RWPE2 (cell line): ENCODE data around the gene SLC25A24.
"Not testable (repeated sequence)": the region's sequence is repeated elsewhere in the genome, so short reads cannot be mapped to it uniquely, and the experiment has no call there.

Experiments used
- ATAC-seq: fragments of 200-7000 bp; cut with Tn5 transposase; 3 replicates; pipeline ENCODE4 v1.9.1; 2021; ENCODE audit warnings: low read depth
- DNase-seq: peaks from one replicate; pipeline ENCODE4 v3.0.0-alpha.2; 2020; ENCODE audit warnings: low spot score
- H3K27ac ChIP-seq: fragments of 450-650 bp; 2 replicates; pipeline ENCODE4 v1.5.1; 2017; ENCODE audit warnings: mild to moderate bottlenecking; ENCODE audit not compliant: poor library complexity, severe bottlenecking
- H3K27me3 ChIP-seq: fragments of 250-450 bp; sonication (Bioruptor Pico); 2 replicates; pipeline ENCODE4 v1.5.1; 2021; ENCODE audit warnings: mild to moderate bottlenecking, moderate library complexity; ENCODE audit not compliant: insufficient read depth, poor library complexity, severe bottlenecking
- H3K36me3 ChIP-seq: fragments of 250-450 bp; sonication (Bioruptor Pico); 2 replicates; pipeline ENCODE4 v1.5.1; 2020; ENCODE audit warnings: low read depth, mild to moderate bottlenecking, moderate library complexity
- H3K4me1 ChIP-seq: fragments of 250-450 bp; sonication (Bioruptor Pico); 2 replicates; pipeline ENCODE4 v1.5.1; 2021; ENCODE audit warnings: mild to moderate bottlenecking, moderate library complexity; ENCODE audit not compliant: insufficient read depth, poor library complexity, severe bottlenecking
- H3K4me3 ChIP-seq: fragments of 250-450 bp; sonication (Bioruptor Pico); 2 replicates; pipeline ENCODE4 v1.5.1; 2021; ENCODE audit warnings: mild to moderate bottlenecking, moderate library complexity; ENCODE audit not compliant: severe bottlenecking
- H3K9me3 ChIP-seq: fragments of 250-450 bp; sonication (Bioruptor Pico); 2 replicates; pipeline ENCODE4 v1.5.1; 2021; ENCODE audit warnings: mild to moderate bottlenecking, moderate library complexity; ENCODE audit not compliant: severe bottlenecking
- TF ChIP-seq, protein P1 (sequence below): fragments of 450-650 bp; IDR thresholded peaks from one replicate; pipeline ENCODE4 v1.5.1; 2017; ENCODE audit warnings: mild to moderate bottlenecking, moderate library complexity; ENCODE audit not compliant: poor library complexity, severe bottlenecking

Gene SLC25A24

DNA sequence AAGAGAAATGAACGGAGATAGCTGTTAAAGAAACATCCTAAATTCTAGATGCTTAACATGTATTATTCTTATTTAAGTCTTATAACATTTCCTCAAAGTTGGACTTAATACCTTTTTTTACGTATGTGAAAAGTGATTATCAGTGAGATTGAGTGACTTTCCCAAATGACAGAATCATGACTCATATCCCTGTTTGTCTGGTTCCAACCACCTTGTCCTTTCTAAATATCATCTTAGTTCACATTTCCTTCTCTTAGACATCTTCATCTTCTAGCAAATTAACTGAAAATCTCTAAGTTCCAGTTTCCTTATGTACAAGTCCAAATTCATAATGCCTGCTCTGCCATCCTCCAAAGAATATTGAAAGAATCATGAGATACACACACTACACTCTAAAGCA, 16.9 kb upstream of the SLC25A24 start:
- not testable (repeated sequence) for H3K27me3 ChIP-seq, DNase-seq, H3K4me3 ChIP-seq, H3K9me3 ChIP-seq, H3K36me3 ChIP-seq, H3K27ac ChIP-seq, H3K4me1 ChIP-seq
- peak; percentile 61; the same call in 2 of the 3 replicates for ATAC-seq

DNA sequence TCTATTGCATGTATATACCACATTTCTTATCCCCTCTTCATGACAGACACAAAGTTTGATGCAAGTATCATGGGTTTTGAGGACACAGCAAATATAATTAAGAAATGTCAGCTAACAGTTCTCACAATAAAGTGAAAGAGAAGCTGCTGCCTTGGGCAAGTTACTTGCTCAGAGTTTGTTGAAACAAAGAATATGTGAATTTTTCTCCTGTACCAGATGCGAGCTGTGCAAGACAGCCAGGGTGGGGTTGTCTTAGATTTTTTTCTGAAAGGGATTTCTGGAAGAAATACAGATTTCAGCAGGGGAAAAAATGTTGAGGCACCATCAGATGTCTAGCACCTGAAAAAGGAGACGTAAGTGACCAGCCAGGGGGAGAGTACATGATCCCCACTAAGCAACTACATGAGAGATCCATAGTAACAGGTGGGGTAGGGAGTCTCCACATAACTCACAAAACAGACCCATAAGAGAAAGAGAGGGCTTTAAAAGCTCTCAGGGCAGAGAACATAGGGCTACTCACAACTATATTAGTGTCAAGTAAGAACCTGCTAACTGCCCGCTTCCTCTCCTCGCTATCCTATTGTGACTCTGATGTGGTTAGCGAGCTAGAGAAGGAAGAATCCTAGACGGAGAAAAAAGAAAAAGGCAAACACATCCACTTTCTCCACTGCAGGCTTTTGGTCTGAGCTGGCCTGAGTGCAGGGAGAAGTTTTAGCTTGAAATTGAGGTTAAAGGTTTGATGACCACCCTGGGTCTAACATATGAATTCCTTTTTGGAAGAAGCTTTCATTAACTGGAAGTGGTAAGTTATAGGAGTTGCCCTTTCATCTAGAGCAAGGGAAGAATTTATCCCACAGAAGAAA, 16.1 kb upstream of the SLC25A24 start:
- not testable (repeated sequence) for H3K27me3 ChIP-seq

DNA sequence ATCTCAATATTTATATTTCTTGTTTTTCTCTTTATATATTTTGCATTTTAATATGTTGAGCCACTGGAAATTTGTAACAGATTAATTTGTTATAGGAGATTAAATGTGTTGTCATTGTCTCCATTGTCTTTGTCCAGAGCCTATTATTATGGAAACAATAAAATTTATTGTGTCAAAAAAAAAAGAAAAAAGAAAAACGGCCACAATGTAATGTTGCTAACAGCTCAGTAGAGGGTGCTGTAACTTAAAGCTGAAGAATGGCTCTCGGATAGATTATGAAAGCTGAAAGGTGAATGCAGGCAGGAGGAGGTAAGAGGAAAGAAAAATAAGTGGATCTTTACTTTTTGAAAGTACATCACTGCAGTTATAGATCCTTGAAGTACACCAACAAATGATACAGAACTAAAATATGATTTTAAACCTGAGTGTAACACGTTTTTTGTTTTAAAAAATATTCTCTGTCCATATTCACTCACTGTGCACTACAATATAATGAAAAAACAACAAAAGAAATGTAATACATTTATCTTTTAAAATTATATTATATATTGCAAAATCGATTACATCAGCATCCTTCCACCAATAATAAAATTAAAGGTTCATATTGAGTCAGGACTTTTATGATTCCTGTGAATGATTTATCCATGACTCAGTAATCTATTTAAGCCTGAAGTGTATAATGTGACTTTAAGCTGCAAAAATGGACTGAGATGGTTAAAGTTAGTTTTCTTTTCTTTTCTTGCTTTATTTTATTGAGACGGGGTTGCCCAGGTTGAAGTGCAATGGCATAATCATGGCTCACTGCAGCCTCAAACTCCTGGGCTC, 14.7 kb upstream of the SLC25A24 start:
- H3K27me3 ChIP-seq, H3K36me3 ChIP-seq, H3K4me3 ChIP-seq, DNase-seq, H3K9me3 ChIP-seq, H3K4me1 ChIP-seq: not testable (repeated sequence)
- TF ChIP-seq, protein P1, sequence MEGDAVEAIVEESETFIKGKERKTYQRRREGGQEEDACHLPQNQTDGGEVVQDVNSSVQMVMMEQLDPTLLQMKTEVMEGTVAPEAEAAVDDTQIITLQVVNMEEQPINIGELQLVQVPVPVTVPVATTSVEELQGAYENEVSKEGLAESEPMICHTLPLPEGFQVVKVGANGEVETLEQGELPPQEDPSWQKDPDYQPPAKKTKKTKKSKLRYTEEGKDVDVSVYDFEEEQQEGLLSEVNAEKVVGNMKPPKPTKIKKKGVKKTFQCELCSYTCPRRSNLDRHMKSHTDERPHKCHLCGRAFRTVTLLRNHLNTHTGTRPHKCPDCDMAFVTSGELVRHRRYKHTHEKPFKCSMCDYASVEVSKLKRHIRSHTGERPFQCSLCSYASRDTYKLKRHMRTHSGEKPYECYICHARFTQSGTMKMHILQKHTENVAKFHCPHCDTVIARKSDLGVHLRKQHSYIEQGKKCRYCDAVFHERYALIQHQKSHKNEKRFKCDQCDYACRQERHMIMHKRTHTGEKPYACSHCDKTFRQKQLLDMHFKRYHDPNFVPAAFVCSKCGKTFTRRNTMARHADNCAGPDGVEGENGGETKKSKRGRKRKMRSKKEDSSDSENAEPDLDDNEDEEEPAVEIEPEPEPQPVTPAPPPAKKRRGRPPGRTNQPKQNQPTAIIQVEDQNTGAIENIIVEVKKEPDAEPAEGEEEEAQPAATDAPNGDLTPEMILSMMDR = peak; percentile 84
- peak overlapping the region; percentile 18 for H3K27ac ChIP-seq
- ATAC-seq = peak; percentile 56

More for the DNA sequence above, 16.1 kb upstream of the SLC25A24 start:
- peak; percentile 31; the same call in 2 of the 3 replicates for ATAC-seq
- not testable (repeated sequence) for H3K36me3 ChIP-seq, DNase-seq, H3K4me1 ChIP-seq, H3K4me3 ChIP-seq, H3K9me3 ChIP-seq, H3K27ac ChIP-seq

DNA sequence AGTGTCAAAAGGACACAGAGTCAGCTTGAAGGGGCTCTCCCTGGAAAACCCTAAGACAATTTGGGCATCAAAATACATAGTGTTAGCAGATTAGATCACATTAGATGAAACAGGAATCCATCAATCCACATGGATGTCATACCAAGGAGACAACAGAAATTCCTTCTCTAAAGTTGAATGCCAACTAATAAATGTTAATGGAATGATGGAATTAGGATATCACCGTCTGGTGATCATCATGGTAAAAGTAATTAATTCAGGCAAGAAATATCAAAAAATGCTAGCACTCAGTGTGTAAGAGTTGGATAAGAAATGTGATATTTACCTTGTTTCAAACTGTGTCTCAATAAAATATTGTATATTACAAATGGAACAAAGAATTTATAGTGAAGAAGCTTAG, 10.9 kb upstream of the SLC25A24 start:
- Histone ChIP-seq H3K4me1 (peaks cover 3% of the 10 kb centered on the region), H3K27me3 (no peaks in the 10 kb centered on the region), H3K27ac (no peak overlapping the region), H3K36me3 (no peaks in the 10 kb centered on the region), H3K4me3 (no peak overlapping the region), H3K9me3 (no peaks in the 10 kb centered on the region)
- DNase-seq = no peak
- TF ChIP-seq, protein P1 = no peak
- no peak for ATAC-seq

DNA sequence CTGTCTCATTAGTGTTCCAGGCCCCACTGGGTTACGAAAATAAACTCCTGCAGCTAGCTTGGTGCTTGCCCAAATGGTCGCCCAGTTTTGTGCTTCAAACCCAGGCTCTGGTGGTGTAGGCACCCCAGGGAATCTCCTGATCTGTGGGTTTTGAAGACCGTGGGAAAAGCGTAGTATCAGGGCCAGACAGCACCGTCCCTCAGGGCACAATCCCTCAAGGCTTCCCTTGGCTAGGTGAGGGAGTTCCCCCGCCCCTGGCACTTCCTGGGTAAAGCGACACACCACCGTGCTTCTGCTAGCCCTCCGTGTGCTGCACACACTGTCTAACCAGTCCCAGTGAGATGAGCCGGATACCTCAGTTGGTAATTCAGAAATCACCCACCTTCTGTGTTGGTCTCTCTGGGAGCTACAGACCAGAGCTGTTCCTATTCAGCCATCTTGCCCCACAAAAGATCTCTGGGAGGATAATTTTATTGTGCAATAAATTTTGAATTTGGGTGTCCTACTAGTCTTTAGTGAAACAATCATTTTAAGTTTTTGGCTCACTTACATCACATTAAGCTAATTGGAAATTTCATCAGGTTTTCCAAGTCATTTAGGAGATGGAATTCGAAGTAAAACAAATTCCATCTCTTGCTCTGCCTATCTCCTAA, 9.4 kb upstream of the SLC25A24 start:
- Histone ChIP-seq H3K27me3 (no peaks in the 10 kb centered on the region), H3K27ac (no peak overlapping the region), H3K4me1 (no peaks in the 10 kb centered on the region), H3K36me3 (no peaks in the 10 kb centered on the region), H3K4me3 (no peak overlapping the region), H3K9me3 (no peaks in the 10 kb centered on the region)
- ATAC-seq (no peak), DNase-seq (no peak)
- TF ChIP-seq, protein P1 = no peak
